MM.1S (cell line): ENCODE measurements around the gene SHOC2.

ENCODE experiments used
- DNase-seq: peaks from one replicate; pipeline ENCODE4 v3.0.0-alpha.2; 2015
- H2AFZ ChIP-seq: fragments of 300-600 bp; sonication (generic); 2 replicates; pipeline ENCODE4 v1.6.0; 2016; ENCODE audit warnings: antibody characterized with exemption, low read length
- H3F3A ChIP-seq: fragments of 300-600 bp; sonication (generic); 2 replicates; pipeline ENCODE4 v1.6.1; 2016; ENCODE audit warnings: mild to moderate bottlenecking, antibody characterized with exemption, low read length, moderate library complexity, mixed read lengths; ENCODE audit not compliant: insufficient read depth
- H3K27ac ChIP-seq: fragments of 300-600 bp; sonication (generic); 2 replicates; pipeline ENCODE4 v1.5.1; 2016; ENCODE audit warnings: mild to moderate bottlenecking, low read length
- H3K27me3 ChIP-seq: fragments of 300-600 bp; sonication (generic); replicated peaks from 2 replicates; pipeline ENCODE4 v1.6.0; 2016; ENCODE audit warnings: low read length; ENCODE audit not compliant: insufficient read depth
- H3K36me3 ChIP-seq: fragments of 300-600 bp; sonication (generic); replicated peaks from 2 replicates; pipeline ENCODE4 v1.6.1; 2016; ENCODE audit warnings: mild to moderate bottlenecking, low read length, mixed read lengths; ENCODE audit not compliant: insufficient read depth
- H3K4me1 ChIP-seq: fragments of 300-600 bp; sonication (generic); 2 replicates; pipeline ENCODE4 v1.6.1; 2016; ENCODE audit warnings: low read length, mixed read lengths
- H3K4me2 ChIP-seq: fragments of 300-600 bp; sonication (generic); 2 replicates; pipeline ENCODE4 v1.6.0; 2016; ENCODE audit warnings: low read depth, low read length
- H3K4me3 ChIP-seq: fragments of 300-600 bp; sonication (generic); 2 replicates; pipeline ENCODE4 v1.5.1; 2016; ENCODE audit warnings: low read length, mixed read lengths
- H3K79me2 ChIP-seq: fragments of 300-600 bp; sonication (generic); 2 replicates; pipeline ENCODE4 v1.6.1; 2016; ENCODE audit warnings: mixed run types, low read length, mixed read lengths
- H3K9ac ChIP-seq: fragments of 300-600 bp; sonication (generic); 2 replicates; pipeline ENCODE4 v1.6.1; 2016; ENCODE audit warnings: low read length, mixed read lengths
- H3K9me2 ChIP-seq: fragments of 300-600 bp; sonication (generic); replicated peaks from 2 replicates; pipeline ENCODE4 v1.6.1; 2016; ENCODE audit warnings: mild to moderate bottlenecking, low read length, mixed read lengths; ENCODE audit not compliant: insufficient read depth
- H3K9me3 ChIP-seq: fragments of 300-600 bp; sonication (generic); replicated peaks from 2 replicates; pipeline ENCODE4 v1.6.1; 2016; ENCODE audit warnings: mild to moderate bottlenecking, low read length, mixed read lengths; ENCODE audit not compliant: insufficient read depth
- H4K20me1 ChIP-seq: fragments of 300-600 bp; sonication (generic); 2 replicates; pipeline ENCODE4 v1.6.1; 2016; ENCODE audit warnings: mild to moderate bottlenecking, low read length, moderate library complexity, mixed read lengths; ENCODE audit not compliant: insufficient read depth
- CTCF ChIP-seq: fragments of 300-600 bp; sonication (generic); IDR thresholded peaks from 2 replicates; pipeline ENCODE4 v1.5.1; 2016; ENCODE audit warnings: antibody characterized with exemption, low read length, mixed read lengths
- EZH2 ChIP-seq: fragments of 300-600 bp; sonication (generic); optimal IDR thresholded peaks from 2 replicates; pipeline ENCODE3; 2017; ENCODE audit warnings: low read depth, mild to moderate bottlenecking, antibody characterized with exemption, low read length, mixed read lengths
- EZH2phosphoT487 ChIP-seq: fragments of 300-600 bp; sonication (generic); IDR thresholded peaks from 2 replicates; pipeline ENCODE4 v1.6.1; 2018; ENCODE audit warnings: antibody characterized with exemption, low read length

SHOC2 gene

GRCh38 chr10:110992006-110992800, 72.8 kb downstream of the SHOC2 start:
- Histone ChIP-seq H3K36me3 (peaks cover 10% of the 10 kb centered on the region; the same call in 1 of the 2 replicates), H3K9me3 (no peaks in the 10 kb centered on the region), H3K9me2 (no peaks in the 10 kb centered on the region), H3K4me1 (peaks cover 15% of the 10 kb centered on the region; the same call in 1 of the 2 replicates), H2AFZ (no peak overlapping the region), H3K4me2 (no peak overlapping the region), H3K9ac (no peak overlapping the region), H4K20me1 (no peaks in the 10 kb centered on the region; the same call in 1 of the 2 replicates), H3K4me3 (no peak overlapping the region), H3K27me3 (no peaks in the 10 kb centered on the region), H3F3A (no peaks in the 10 kb centered on the region), H3K79me2 (peaks cover 27% of the 10 kb centered on the region), H3K27ac (no peak overlapping the region)
- DNase-seq = no peak
- TF ChIP-seq CTCF (no peak), EZH2 (no peak), EZH2phosphoT487 (no peak)

GRCh38 chr10:110993024-110993693, 73.8 kb downstream of the SHOC2 start:
- Histone ChIP-seq H3K27ac (no peak overlapping the region), H2AFZ (no peak overlapping the region), H3K4me2 (no peak overlapping the region), H3K4me1 (peaks cover 15% of the 10 kb centered on the region; the same call in 1 of the 2 replicates), H3K36me3 (peaks cover 10% of the 10 kb centered on the region; the same call in 1 of the 2 replicates), H3F3A (no peaks in the 10 kb centered on the region), H4K20me1 (no peaks in the 10 kb centered on the region; the same call in 1 of the 2 replicates), H3K4me3 (no peak overlapping the region), H3K9ac (no peak overlapping the region), H3K27me3 (no peaks in the 10 kb centered on the region), H3K9me3 (no peaks in the 10 kb centered on the region), H3K79me2 (peaks cover 27% of the 10 kb centered on the region), H3K9me2 (no peaks in the 10 kb centered on the region)
- TF ChIP-seq EZH2phosphoT487 (no peak), CTCF (no peak), EZH2 (no peak)
- peak; percentile 13 for DNase-seq

DNA sequence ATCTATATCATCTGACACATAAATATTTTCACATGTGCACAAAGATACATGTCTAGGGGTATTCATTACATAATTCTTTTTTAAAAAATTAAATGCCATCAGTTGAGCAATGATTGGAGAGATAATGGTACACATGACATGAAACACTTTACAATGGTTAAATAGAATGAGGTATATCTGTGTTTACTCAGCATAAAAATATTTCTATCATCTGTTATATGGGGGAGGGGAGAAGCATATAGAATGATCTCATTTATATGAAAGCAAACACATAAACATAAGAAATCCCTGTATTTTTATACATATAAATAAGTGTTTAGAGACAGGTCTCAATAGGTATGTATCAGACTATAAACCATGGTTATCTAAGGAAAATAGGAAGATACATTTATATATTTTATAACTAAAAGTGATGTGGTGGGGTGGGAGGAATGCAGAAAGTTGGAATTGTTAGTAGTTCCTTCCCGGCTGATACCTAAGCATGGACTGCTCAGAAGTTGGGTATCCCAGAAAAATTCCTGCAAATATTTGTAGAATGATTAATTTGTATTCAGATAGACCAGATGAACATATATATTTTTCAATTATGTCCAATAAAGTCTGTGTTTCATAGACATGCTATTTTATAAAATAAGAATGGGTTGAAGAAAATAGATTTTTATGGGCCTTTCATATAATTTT, 75.1 kb downstream of the SHOC2 start:
- DNase-seq = no peak
- H3K79me2 ChIP-seq = peaks cover 20% of the 10 kb centered on the region
- no peak overlapping the region for H3K4me2 ChIP-seq
- peaks cover 15% of the 10 kb centered on the region; the same call in 1 of the 2 replicates for H3K4me1 ChIP-seq
- H3K27ac ChIP-seq = no peak overlapping the region
- no peaks in the 10 kb centered on the region for H3K9me2 ChIP-seq
- no peak overlapping the region for H2AFZ ChIP-seq
- no peak overlapping the region for H3K9ac ChIP-seq
- H3K27me3 ChIP-seq = no peaks in the 10 kb centered on the region
- H3K4me3 ChIP-seq = no peak overlapping the region
- H4K20me1 ChIP-seq = no peaks in the 10 kb centered on the region; the same call in 1 of the 2 replicates
- no peaks in the 10 kb centered on the region for H3K9me3 ChIP-seq
- 0 out of 2 replicates have a peak, but pooled peaks cover 3% of the 10 kb centered on the region for H3K36me3 ChIP-seq
- H3F3A ChIP-seq = no peaks in the 10 kb centered on the region
- TF ChIP-seq CTCF (no peak), EZH2phosphoT487 (no peak), EZH2 (no peak)
